HG03354 (cell line): ENCODE measurements around the gene PSORS1C2.

ENCODE experiments used
- ATAC-seq: cut with Tn5 transposase; IDR thresholded peaks from one replicate; pipeline ENCODE4 v1.9.1; 2021; ENCODE audit warnings: mild to moderate bottlenecking; ENCODE audit not compliant: unreplicated experiment, poor library complexity, severe bottlenecking

Gene PSORS1C2

GRCh38 chr6:31090973-31091364 is 47.9 kb downstream of the PSORS1C2 start:
- no peak for ATAC-seq

GRCh38 chr6:31090275-31090972 is 48.4 kb downstream of the PSORS1C2 start:
- no peak for ATAC-seq
